ENCODE data around the gene FAH. TPM values are rescaled to one million over a fixed set of nuclear protein-coding genes. Genes with fewer than 3 reads are reported as not detected.

The FAH gene
- total and polyA plus RNA-seq, 9 of the 15 experiments (the other 6 are each of a cell fraction or from before 2014, with no cell fraction given), result 66.8 to 310 (median 103) TPM

DNA sequence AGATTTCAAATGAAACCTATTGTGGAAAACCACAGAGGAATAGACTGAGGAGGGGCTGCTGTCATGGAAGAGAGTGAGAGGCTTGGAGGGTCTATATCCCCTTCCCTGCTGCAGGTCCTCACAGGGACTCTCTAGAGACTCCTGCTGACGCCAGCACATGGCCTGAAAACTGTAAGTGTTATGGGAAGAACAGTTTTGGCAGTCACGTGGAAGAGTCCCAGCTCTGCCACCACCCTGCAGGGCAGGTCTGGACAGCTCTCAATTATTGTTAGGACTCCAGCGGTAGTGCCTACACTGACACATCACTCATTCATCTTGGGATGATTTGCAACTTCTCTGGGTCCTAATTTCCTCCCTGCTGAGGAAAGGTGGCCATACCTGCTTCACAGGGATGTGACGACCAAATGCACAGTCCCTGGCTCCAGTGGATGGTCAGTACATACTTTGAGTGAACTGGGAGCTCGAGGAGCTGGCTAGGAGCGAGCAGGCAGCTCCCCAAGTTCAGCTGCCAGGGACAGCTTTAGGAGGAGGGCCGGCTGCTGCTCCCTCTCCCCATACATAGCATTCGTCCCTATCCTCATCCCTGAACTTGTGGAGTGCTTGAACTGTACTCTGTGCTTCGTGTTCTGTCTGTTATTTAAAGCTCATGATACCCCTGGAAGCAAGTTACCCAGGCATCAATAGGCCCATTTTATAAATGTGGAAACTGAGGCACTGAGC lies 50.0 kb downstream of the FAH start:
- Histone ChIP-seq H3K9ac (ENCODE audit: insufficient read depth in 1 of 2, low read depth in 2 of 2, low read length in 2 of 2) (no peak overlapping the region), H2AFZ (ENCODE audit: low read depth, low read length) (no peak overlapping the region), H4K20me1 (replicated peaks; ENCODE audit: control insufficient read depth, insufficient read depth, low read length) (0 out of 2 replicates have a peak, but pooled peaks cover 11% of the 10 kb centered on the region), H3K4me3 (no peak overlapping the region), H3K4me2 (ENCODE audit: insufficient read depth, low read length) (no peak overlapping the region), H3K79me2 (ENCODE audit: control insufficient read depth, insufficient read depth, low read length) (no peaks in the 10 kb centered on the region), H3K36me3 (ENCODE audit: control insufficient read depth, insufficient read depth, low read length) (no peaks in the 10 kb centered on the region), H3K27me3 (ENCODE audit: control insufficient read depth in 2 of 2, insufficient read depth in 2 of 2, low read length in 2 of 2) (peaks cover 32 to 35% of the 10 kb centered on the region in 2 experiments), H3K4me1 (replicated peaks in 1 of 2; ENCODE audit: control insufficient read depth in 2 of 2, insufficient read depth in 2 of 2, low read length in 2 of 2) (peaks cover 0 to 6% of the 10 kb centered on the region in 2 experiments; a peak in 1 of 5 replicates), H3K27ac (ENCODE audit: extremely low read depth, low read depth, low read length) (no peak overlapping the region), H3K9me3 (replicated peaks; ENCODE audit: control insufficient read depth, insufficient read depth, low read depth, low read length) (no peaks in the 10 kb centered on the region), H3K9me1 (ENCODE audit: control insufficient read depth, insufficient read depth, low read length) (no peaks in the 10 kb centered on the region)
- in situ Hi-C loops (cut with MboI), result no loop called here
- CTCF ChIA-PET (ENCODE audit: low intra/inter-chr PET ratio), result no interaction called here
- TF ChIP-seq RBM25 (IDR thresholded peaks at IDR 0.05; ENCODE audit: low read depth, low read length, severe bottlenecking) (peak; percentile 36), ARNT (IDR thresholded peaks at IDR 0.05) (no peak)
- FAIRE-seq (no peak), DNase-seq (ENCODE audit: extremely low read depth in 1 of 4, low spot score in 3 of 4) (no peak), ATAC-seq (no peak; the same call in 2 of the 3 replicates)
- WGBS (ENCODE audit: insufficient coverage, low coverage, missing lambda C conversion rate), result under 1% methylated on average over 9 of the region's 9 CpGs
- BruUV-seq (replicated peaks), result no TSS peak
- intact Hi-C loops (cut with micrococcal nuclease), result no loop called here
- POLR2A ChIA-PET, result interaction anchor here (0.8 kb wide), 1 partner anchor 136 kb away, joined by 3 read pairs; no protein-coding TSS in a partner anchor

GRCh38 chr15:80203361-80203885 lies 50.6 kb downstream of the FAH start:
- TF ChIP-seq CTCF (IDR thresholded peaks at IDR 0.05 in 2 of 3, conservative IDR thresholded peaks at IDR 0.05 in 1 of 3; ENCODE audit: insufficient read depth in 2 of 3, low read depth in 1 of 3, low read length in 3 of 3) (peak; percentile 18 to 46 (median 21); a peak in 3 of 6 replicates), ZNF445 (CRISPR knock-in tag; IDR thresholded peaks at IDR 0.05; ENCODE audit: low read depth) (no peak), MAFG (tag; conservative IDR thresholded peaks at IDR 0.05) (no peak), ZNF436 (CRISPR knock-in tag; IDR thresholded peaks at IDR 0.05) (no peak)
- ATAC-seq, result peak; percentile 67
- peaks cover 35 to 36% of the 10 kb centered on the region in 2 experiments for H3K27me3 ChIP-seq (ENCODE audit: control insufficient read depth in 2 of 2, insufficient read depth in 2 of 2, low read length in 2 of 2)
- no peak overlapping the region for H3K27ac ChIP-seq (ENCODE audit: extremely low read depth, low read depth, low read length)
- CTCF ChIA-PET (ENCODE audit: low intra/inter-chr PET ratio), result no interaction called here
- no peak overlapping the region for H3K4me2 ChIP-seq (ENCODE audit: insufficient read depth, low read length)
- no peak overlapping the region for H3K4me3 ChIP-seq
- 0 out of 2 replicates have a peak, but pooled peaks cover 11% of the 10 kb centered on the region for H4K20me1 ChIP-seq (replicated peaks; ENCODE audit: control insufficient read depth, insufficient read depth, low read length)
- peak in 1 of 4 experiments; percentile 5 for DNase-seq (ENCODE audit: extremely low read depth in 1 of 4, low spot score in 3 of 4)
- no peaks in the 10 kb centered on the region for H3K9me3 ChIP-seq (replicated peaks; ENCODE audit: control insufficient read depth, insufficient read depth, low read depth, low read length)
- H3K36me3 ChIP-seq (ENCODE audit: control insufficient read depth, insufficient read depth, low read length), result no peaks in the 10 kb centered on the region
- intact Hi-C loops (cut with micrococcal nuclease) (no loop called here), in situ Hi-C loops (cut with MboI) (no loop called here)
- H3K4me1 ChIP-seq (replicated peaks in 1 of 2; ENCODE audit: control insufficient read depth in 2 of 2, insufficient read depth in 2 of 2, low read length in 2 of 2), result peaks cover 0 to 6% of the 10 kb centered on the region in 2 experiments; a peak in 1 of 5 replicates
- H3K9ac ChIP-seq (ENCODE audit: insufficient read depth in 1 of 2, low read depth in 2 of 2, low read length in 2 of 2), result no peak overlapping the region
- H3K79me2 ChIP-seq (ENCODE audit: control insufficient read depth, insufficient read depth, low read length), result no peaks in the 10 kb centered on the region
- 2% methylated on average over 9 of the region's 10 CpGs for WGBS (ENCODE audit: insufficient coverage, low coverage, missing lambda C conversion rate)
- POLR2A ChIA-PET, result no interaction called here
- BruUV-seq (replicated peaks), result no TSS peak
- no peaks in the 10 kb centered on the region for H3K9me1 ChIP-seq (ENCODE audit: control insufficient read depth, insufficient read depth, low read length)
- no peak for FAIRE-seq
- H2AFZ ChIP-seq (ENCODE audit: low read depth, low read length), result no peak overlapping the region

All from K562 (cell line).